CD4-positive, alpha-beta T cell treated with Interleukin-17A for 4 hours (primary cell): Measurements from ENCODE around the gene TUBB6.

Source experiments
- DNase-seq: peaks from one replicate; pipeline ENCODE4 v3.0.0-alpha.2; 2020; ENCODE audit warnings: mixed read lengths

Gene TUBB6

GRCh38 chr18:12315911-12316310 is 7.9 kb downstream of the TUBB6 start:
- no peak for DNase-seq

GRCh38 chr18:12317664-12318333 is 9.8 kb downstream of the TUBB6 start:
- DNase-seq: no peak

- DNase-seq: no peak
These were observed 10.3 kb downstream of the TUBB6 start for GRCh38 chr18:12318334-12318697.

- DNase-seq: no peak
These were observed 10.8 kb downstream of the TUBB6 start for GRCh38 chr18:12318857-12319256.

- DNase-seq: no peak
These were observed 13.3 kb downstream of the TUBB6 start for GRCh38 chr18:12321333-12321732.

- no peak for DNase-seq
These were observed 17.1 kb downstream of the TUBB6 start for GRCh38 chr18:12324991-12325725.

GRCh38 chr18:12325726-12326245 is 17.7 kb downstream of the TUBB6 start:
- no peak for DNase-seq

GRCh38 chr18:12326711-12327460 is 18.8 kb downstream of the TUBB6 start:
- no peak for DNase-seq

- peak; percentile 81 for DNase-seq
These were observed 19.6 kb downstream of the TUBB6 start for GRCh38 chr18:12327510-12328178.

- no peak for DNase-seq
These were observed 20.3 kb downstream of the TUBB6 start for GRCh38 chr18:12328179-12328823.

GRCh38 chr18:12329125-12329698 is 21.2 kb downstream of the TUBB6 start:
- DNase-seq: no peak

- DNase-seq: no peak
These were observed 22.7 kb downstream of the TUBB6 start for GRCh38 chr18:12330766-12331165.

GRCh38 chr18:12333506-12334290 is 25.7 kb downstream of the TUBB6 start:
- DNase-seq: no peak

- DNase-seq: no peak
These were observed 26.3 kb downstream of the TUBB6 start for GRCh38 chr18:12334366-12334808.

- DNase-seq: no peak
These were observed 26.8 kb downstream of the TUBB6 start for GRCh38 chr18:12334863-12335262.

GRCh38 chr18:12335503-12335902 is 27.5 kb downstream of the TUBB6 start:
- no peak for DNase-seq

GRCh38 chr18:12336171-12336613 is 28.2 kb downstream of the TUBB6 start:
- DNase-seq: no peak

GRCh38 chr18:12336887-12337286 is 28.8 kb downstream of the TUBB6 start:
- no peak for DNase-seq

GRCh38 chr18:12338382-12338781 is 30.3 kb downstream of the TUBB6 start:
- no peak for DNase-seq

- DNase-seq: no peak
These were observed 33.1 kb downstream of the TUBB6 start for GRCh38 chr18:12340945-12341660.
